ENCODE measurements around the gene RAB32.

Gene RAB32

DNA sequence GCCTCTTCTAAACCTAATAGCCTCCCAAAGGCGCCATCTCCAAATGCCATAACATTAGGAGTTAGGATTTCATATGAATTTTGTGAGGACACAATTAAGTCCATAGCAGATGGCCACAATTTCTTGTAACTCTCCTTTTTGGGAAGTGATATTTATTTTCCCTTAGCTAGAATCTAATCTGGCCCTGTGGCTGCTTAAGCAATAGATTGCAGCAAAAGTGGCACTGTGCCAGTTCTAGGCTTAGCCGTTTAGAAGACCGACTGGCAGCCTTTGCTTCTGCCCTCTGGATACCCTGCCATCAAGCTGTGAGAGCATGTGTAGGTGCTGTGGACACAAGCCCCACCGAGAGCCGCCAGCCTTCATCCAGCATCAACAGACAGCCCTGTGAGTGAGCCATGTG is 39.2 kb downstream of the RAB32 start:
- Histone ChIP-seq H3K4me3 (replicated peaks; ENCODE audit: low read depth, low read length) (no peak overlapping the region), H3K36me3 (ENCODE audit: control insufficient read depth, insufficient read depth, low read length) (no peaks in the 10 kb centered on the region), H3K27me3 (replicated peaks; ENCODE audit: control insufficient read depth, insufficient read depth, low read length) (no peaks in the 10 kb centered on the region)
- no peak for DNase-seq (ENCODE audit: extremely low read depth, insufficient read length)
- TF ChIP-seq, protein P1, sequence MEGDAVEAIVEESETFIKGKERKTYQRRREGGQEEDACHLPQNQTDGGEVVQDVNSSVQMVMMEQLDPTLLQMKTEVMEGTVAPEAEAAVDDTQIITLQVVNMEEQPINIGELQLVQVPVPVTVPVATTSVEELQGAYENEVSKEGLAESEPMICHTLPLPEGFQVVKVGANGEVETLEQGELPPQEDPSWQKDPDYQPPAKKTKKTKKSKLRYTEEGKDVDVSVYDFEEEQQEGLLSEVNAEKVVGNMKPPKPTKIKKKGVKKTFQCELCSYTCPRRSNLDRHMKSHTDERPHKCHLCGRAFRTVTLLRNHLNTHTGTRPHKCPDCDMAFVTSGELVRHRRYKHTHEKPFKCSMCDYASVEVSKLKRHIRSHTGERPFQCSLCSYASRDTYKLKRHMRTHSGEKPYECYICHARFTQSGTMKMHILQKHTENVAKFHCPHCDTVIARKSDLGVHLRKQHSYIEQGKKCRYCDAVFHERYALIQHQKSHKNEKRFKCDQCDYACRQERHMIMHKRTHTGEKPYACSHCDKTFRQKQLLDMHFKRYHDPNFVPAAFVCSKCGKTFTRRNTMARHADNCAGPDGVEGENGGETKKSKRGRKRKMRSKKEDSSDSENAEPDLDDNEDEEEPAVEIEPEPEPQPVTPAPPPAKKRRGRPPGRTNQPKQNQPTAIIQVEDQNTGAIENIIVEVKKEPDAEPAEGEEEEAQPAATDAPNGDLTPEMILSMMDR (IDR thresholded peaks at IDR 0.05; ENCODE audit: insufficient read depth, low read length, poor library complexity, severe bottlenecking): no peak

DNA sequence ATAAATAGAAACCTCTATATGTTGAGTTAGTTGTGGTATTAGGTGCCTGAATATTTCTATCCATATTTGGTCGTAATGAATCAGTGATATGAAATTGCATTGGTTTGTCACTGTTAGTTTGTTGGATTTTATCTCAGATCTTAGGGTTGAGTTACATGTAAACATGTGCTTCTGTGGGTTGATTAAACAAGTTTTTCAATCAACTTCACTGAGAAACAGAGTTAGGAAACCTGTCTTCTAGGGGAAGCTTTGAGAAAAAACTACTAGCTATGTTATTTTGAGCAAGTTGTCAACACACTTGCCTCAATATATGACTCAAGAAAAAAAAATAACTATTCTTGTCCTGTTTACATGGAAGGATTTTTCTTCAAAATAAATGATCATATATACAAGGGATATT is 40.3 kb downstream of the RAB32 start:
- H3K36me3 ChIP-seq (ENCODE audit: control insufficient read depth, insufficient read depth, low read length): no peaks in the 10 kb centered on the region
- no peak for DNase-seq (ENCODE audit: extremely low read depth, insufficient read length)
- no peak overlapping the region for H3K4me3 ChIP-seq (replicated peaks; ENCODE audit: low read depth, low read length)
- TF ChIP-seq, protein P1 (IDR thresholded peaks at IDR 0.05; ENCODE audit: insufficient read depth, low read length, poor library complexity, severe bottlenecking): no peak
- H3K27me3 ChIP-seq (replicated peaks; ENCODE audit: control insufficient read depth, insufficient read depth, low read length): no peaks in the 10 kb centered on the region

DNA sequence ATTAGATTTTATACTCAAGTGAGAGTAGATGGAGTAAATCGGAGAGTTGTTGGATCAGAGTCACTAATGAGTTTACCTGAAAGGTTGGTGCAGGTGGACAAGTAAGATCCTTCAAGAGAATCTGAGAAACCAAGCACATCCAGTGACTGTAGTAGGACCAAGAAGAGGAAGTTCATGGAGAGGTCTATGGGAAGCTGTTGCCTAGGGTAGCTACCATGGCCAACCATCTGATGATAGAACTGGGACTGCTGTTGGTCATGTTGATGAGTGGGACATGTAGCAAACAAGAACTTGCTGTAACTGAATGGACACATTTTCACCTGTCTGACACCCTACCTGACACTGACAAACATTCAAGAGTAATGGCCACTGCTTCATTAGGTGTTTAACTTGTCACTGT is 43.8 kb downstream of the RAB32 start:
- DNase-seq (ENCODE audit: extremely low read depth, insufficient read length): no peak
- Histone ChIP-seq H3K27me3 (replicated peaks; ENCODE audit: control insufficient read depth, insufficient read depth, low read length) (no peaks in the 10 kb centered on the region), H3K4me3 (replicated peaks; ENCODE audit: low read depth, low read length) (no peak overlapping the region), H3K36me3 (ENCODE audit: control insufficient read depth, insufficient read depth, low read length) (no peaks in the 10 kb centered on the region)
- TF ChIP-seq, protein P1 (IDR thresholded peaks at IDR 0.05; ENCODE audit: insufficient read depth, low read length, poor library complexity, severe bottlenecking): no peak

DNA sequence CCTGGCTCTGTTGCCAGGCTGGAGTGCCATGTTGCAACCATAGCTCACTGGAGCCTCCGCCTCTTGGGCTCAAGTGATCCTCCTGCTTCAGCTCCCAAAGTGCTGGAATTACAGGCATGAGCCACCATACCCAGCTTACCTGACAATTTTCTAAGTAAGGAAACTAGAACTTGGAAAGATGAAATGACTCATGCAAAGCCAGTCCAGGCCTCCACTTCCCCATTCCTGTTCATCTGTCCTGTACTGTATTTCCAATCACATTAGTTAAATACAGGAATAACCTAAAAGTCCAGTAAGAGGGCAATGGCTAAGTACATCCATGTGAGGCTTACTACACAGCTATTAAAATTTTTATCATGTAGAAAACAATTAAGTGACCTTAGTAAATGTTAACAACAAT is 46.9 kb downstream of the RAB32 start:
- H3K36me3 ChIP-seq (ENCODE audit: control insufficient read depth, insufficient read depth, low read length): no peaks in the 10 kb centered on the region
- DNase-seq (ENCODE audit: extremely low read depth, insufficient read length): no peak
- TF ChIP-seq, protein P1 (IDR thresholded peaks at IDR 0.05; ENCODE audit: insufficient read depth, low read length, poor library complexity, severe bottlenecking): no peak

DNA sequence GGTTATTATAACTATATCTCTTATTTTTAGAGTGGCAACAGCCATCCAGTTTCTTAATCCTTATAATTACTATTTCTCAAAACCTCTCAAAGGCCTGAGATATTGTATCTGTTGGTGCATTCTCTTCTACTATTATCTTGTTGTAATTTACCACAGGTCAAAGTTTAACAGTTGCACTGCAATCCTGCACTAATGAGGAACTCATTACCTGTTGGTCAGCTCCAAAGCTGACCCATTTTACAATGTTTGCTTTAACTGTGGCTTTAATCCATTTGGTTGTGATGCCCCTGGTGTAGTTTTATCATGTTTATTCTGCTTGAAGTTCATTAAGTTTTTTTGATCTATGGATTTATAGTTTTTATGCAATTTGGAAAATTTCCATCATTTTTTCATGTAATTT is 48.8 kb downstream of the RAB32 start:
- Histone ChIP-seq H3K36me3 (ENCODE audit: control insufficient read depth, insufficient read depth, low read length) (no peaks in the 10 kb centered on the region), H3K27me3 (replicated peaks; ENCODE audit: control insufficient read depth, insufficient read depth, low read length) (no peaks in the 10 kb centered on the region), H3K4me3 (replicated peaks; ENCODE audit: low read depth, low read length) (no peak overlapping the region)
- DNase-seq (ENCODE audit: extremely low read depth, insufficient read length): no peak
- TF ChIP-seq, protein P1 (IDR thresholded peaks at IDR 0.05; ENCODE audit: insufficient read depth, low read length, poor library complexity, severe bottlenecking): no peak

More for the DNA sequence above, 46.9 kb downstream of the RAB32 start:
- Histone ChIP-seq H3K4me3 (replicated peaks; ENCODE audit: low read depth, low read length) (no peak overlapping the region), H3K27me3 (replicated peaks; ENCODE audit: control insufficient read depth, insufficient read depth, low read length) (no peaks in the 10 kb centered on the region)

DNA sequence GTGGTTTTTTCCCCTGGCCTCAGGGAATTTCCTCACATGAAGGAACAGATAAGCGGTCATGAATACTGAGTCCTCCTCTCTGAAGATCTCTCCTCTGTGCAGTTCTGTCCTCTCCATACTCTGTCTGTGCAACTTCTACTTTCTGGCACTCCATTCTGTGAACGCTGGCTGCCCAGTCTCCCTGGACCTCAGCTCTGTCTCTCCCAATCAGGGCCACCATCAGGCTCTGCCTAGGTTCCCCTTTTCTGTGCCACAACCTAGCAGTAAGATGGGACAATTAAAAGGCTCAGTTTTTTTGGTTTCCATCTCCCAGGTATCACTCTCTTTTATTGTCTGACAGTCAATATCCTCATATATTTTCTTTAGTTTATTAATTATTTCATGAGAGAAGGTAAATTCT is 50.4 kb downstream of the RAB32 start:
- TF ChIP-seq, protein P1 (IDR thresholded peaks at IDR 0.05; ENCODE audit: insufficient read depth, low read length, poor library complexity, severe bottlenecking): no peak
- no peaks in the 10 kb centered on the region for H3K27me3 ChIP-seq (replicated peaks; ENCODE audit: control insufficient read depth, insufficient read depth, low read length)
- H3K4me3 ChIP-seq (replicated peaks; ENCODE audit: low read depth, low read length): no peak overlapping the region
- DNase-seq (ENCODE audit: extremely low read depth, insufficient read length): no peak
- no peaks in the 10 kb centered on the region for H3K36me3 ChIP-seq (ENCODE audit: control insufficient read depth, insufficient read depth, low read length)
